BLaER1 (cell line): ENCODE measurements around the gene BSND.

ENCODE experiments used
- H3K27ac ChIP-seq: shearing (Covaris generic); formaldehyde crosslinking; 2 replicates; pipeline ENCODE4 v1.8.1; 2022
- H3K27me3 ChIP-seq: shearing (Covaris generic); formaldehyde crosslinking; 2 replicates; pipeline ENCODE4 v1.8.1; 2022
- H3K36me3 ChIP-seq: shearing (Covaris generic); formaldehyde crosslinking; 2 replicates; pipeline ENCODE4 v1.8.1; 2022
- H3K4me1 ChIP-seq: shearing (Covaris generic); formaldehyde crosslinking; 2 replicates; pipeline ENCODE4 v1.8.1; 2022
- H3K4me2 ChIP-seq: shearing (Covaris generic); formaldehyde crosslinking; 2 replicates; pipeline ENCODE4 v1.8.1; 2022
- H3K4me3 ChIP-seq: shearing (Covaris generic); formaldehyde crosslinking; 2 replicates; pipeline ENCODE4 v1.8.1; 2022
- H3K9ac ChIP-seq: shearing (Covaris generic); formaldehyde crosslinking; 2 replicates; pipeline ENCODE4 v1.8.1; 2022
- H3K9me3 ChIP-seq: shearing (Covaris generic); formaldehyde crosslinking; 2 replicates; pipeline ENCODE4 v1.8.1; 2022
- H4K20me1 ChIP-seq: shearing (Covaris generic); formaldehyde crosslinking; 2 replicates; pipeline ENCODE4 v1.8.1; 2022
- Cebpa-rat ChIP-seq: shearing (Covaris generic); IDR thresholded peaks from 2 replicates; pipeline ENCODE4 v1.8.1; 2022

BSND gene

DNA sequence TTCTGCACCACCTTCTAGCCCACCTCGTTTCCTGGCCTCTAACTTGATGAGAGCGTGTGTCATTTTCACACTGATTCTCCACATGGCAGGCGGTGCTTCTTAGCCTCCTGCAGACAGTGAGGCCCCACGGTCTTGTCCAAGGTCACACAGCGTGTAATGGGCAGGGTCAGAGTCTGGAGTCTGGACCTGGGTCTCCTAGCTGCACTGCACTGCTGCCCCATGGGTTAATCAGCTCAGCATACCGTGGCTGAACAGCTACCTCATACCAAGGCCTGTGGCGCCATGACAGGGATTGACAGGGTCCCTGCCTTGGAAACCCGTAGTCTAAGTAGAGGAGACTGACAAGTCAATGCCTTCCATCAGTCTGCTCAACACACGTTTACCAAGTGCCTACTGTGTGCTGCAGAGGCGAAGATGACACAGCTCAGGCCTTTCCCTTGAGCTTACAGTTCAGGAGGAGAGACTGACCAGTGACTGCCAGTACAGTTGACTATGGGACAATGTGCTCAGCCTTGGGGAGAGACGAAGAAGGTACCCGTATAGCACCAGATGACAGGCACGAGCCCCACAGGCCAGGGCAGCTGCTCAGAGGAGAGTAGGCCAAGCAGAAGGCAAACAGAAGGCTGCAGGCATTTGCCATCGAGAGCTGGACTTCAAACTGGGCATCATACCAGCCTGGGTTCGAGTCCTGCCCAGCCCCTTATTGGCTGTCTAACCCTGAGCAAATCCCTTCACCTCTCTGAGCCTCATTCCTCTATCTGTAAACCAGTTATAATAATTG is 46.1 kb downstream of the BSND start:
- H3K9ac ChIP-seq = no peak overlapping the region
- no peak overlapping the region for H3K4me3 ChIP-seq
- no peaks in the 10 kb centered on the region for H3K27me3 ChIP-seq
- no peak overlapping the region for H3K4me2 ChIP-seq
- no peaks in the 10 kb centered on the region for H3K4me1 ChIP-seq
- no peak for TF ChIP-seq Cebpa-rat
- no peak overlapping the region for H3K27ac ChIP-seq
- H4K20me1 ChIP-seq = no peaks in the 10 kb centered on the region
- H3K9me3 ChIP-seq = no peaks in the 10 kb centered on the region
- H3K36me3 ChIP-seq = no peaks in the 10 kb centered on the region

GRCh38 chr1:55045430-55045829 is 46.7 kb downstream of the BSND start:
- Histone ChIP-seq H3K4me2 (no peak overlapping the region), H3K4me1 (no peaks in the 10 kb centered on the region), H3K4me3 (no peak overlapping the region), H3K36me3 (no peaks in the 10 kb centered on the region), H3K9ac (no peak overlapping the region), H3K9me3 (no peaks in the 10 kb centered on the region), H3K27me3 (no peaks in the 10 kb centered on the region), H3K27ac (no peak overlapping the region), H4K20me1 (no peaks in the 10 kb centered on the region)
- no peak for TF ChIP-seq Cebpa-rat

- H3K27ac ChIP-seq = no peak overlapping the region
- no peak for TF ChIP-seq Cebpa-rat
- H3K9me3 ChIP-seq = no peaks in the 10 kb centered on the region
- no peak overlapping the region for H3K4me2 ChIP-seq
- no peaks in the 10 kb centered on the region for H3K27me3 ChIP-seq
- H3K4me3 ChIP-seq = no peak overlapping the region
- no peaks in the 10 kb centered on the region for H3K4me1 ChIP-seq
- no peaks in the 10 kb centered on the region for H3K36me3 ChIP-seq
- no peak overlapping the region for H3K9ac ChIP-seq
- no peaks in the 10 kb centered on the region for H4K20me1 ChIP-seq
Observed at GRCh38 chr1:55046871-55047270, 48.1 kb downstream of the BSND start.

- Histone ChIP-seq H3K4me1 (0 out of 2 replicates have a peak, but pooled peaks cover 5% of the 10 kb centered on the region), H3K36me3 (no peaks in the 10 kb centered on the region), H3K4me3 (no peak overlapping the region), H4K20me1 (no peaks in the 10 kb centered on the region), H3K27ac (no peak overlapping the region), H3K4me2 (no peak overlapping the region), H3K9ac (no peak overlapping the region), H3K27me3 (no peaks in the 10 kb centered on the region), H3K9me3 (no peaks in the 10 kb centered on the region)
- no peak for TF ChIP-seq Cebpa-rat
Observed at GRCh38 chr1:55047611-55048010, 48.9 kb downstream of the BSND start.

DNA sequence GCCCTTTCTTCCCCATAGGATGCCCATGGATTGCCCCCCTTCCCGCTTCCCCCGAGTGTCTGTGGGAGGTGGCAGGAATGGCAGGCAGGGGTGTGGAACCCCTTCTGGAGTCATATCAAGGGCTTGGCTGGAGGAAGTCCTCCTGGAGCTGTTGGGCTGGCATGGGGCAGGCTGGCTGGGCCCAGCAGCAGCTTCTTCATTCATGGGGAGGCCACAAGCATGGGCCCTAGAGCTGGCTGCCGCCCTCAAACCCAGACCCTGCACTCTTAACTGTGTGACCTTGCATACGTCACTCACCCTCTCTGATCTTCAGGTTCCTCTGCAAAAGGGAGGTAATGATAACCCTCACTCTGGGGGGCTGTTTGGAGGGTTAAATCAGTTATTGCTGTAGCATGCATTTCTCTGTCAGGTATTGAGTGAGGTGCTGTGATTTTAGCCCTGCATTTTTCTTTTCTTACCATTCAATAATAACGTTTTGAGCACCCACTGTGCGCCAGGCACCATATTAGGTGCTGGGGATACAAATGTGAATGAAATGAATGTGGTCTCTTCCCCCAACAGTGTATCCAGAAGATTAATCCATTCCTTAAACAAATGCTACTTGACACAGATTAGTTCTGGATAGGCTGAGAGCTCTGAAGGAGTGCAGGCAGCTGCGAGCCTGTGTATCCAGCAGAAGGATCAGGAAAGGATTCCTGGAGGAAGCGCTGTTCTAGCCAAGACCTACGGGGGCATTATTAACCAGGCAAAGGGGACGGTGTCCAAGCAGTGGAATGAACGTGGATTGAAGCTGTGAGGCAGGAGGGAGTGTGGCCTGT is 49.9 kb downstream of the BSND start:
- Histone ChIP-seq H3K27ac (no peak overlapping the region), H3K4me3 (no peak overlapping the region), H3K9ac (no peak overlapping the region), H3K36me3 (no peaks in the 10 kb centered on the region), H3K9me3 (no peaks in the 10 kb centered on the region), H3K4me1 (0 out of 2 replicates have a peak, but pooled peaks cover 6% of the 10 kb centered on the region), H3K27me3 (no peaks in the 10 kb centered on the region), H4K20me1 (no peaks in the 10 kb centered on the region), H3K4me2 (no peak overlapping the region)
- TF ChIP-seq Cebpa-rat = no peak

DNA sequence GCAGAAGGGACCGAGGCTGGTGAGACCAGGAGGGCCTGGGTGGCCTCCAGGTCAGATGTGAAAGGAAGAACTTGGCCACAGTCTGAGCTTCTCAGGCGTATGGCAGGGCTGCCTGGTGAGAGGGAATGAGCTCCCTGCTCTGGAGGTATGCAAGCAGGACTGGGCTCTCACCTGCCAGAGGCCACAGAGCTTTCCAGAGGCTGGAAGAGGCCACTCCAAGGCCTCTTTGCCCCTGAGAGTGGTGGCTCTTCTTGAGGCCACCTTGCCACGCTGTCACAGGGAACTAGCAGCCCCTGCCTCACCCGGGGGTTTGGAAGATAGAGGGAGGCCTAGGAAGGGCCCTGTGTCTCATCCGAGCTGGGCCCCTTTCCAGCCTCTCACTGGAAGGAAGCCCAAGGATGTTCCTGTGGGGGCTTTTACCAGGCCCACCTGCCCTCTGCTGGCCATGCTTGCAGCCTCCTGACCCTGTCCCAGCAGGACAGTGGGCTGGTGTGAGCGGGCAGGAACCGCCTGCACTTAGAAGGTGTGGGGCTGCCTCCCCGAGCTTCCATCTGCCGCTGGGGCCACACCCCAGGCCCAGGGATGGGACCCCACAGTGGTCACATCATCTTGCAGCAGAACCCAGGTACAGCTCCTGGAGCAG is 50.7 kb downstream of the BSND start:
- Histone ChIP-seq H4K20me1 (no peaks in the 10 kb centered on the region), H3K27ac (no peak overlapping the region), H3K4me3 (no peak overlapping the region), H3K27me3 (no peaks in the 10 kb centered on the region), H3K36me3 (no peaks in the 10 kb centered on the region), H3K9ac (no peak overlapping the region), H3K4me1 (0 out of 2 replicates have a peak, but pooled peaks cover 6% of the 10 kb centered on the region), H3K4me2 (no peak overlapping the region), H3K9me3 (no peaks in the 10 kb centered on the region)
- no peak for TF ChIP-seq Cebpa-rat

- H3K27me3 ChIP-seq = no peaks in the 10 kb centered on the region
- no peak overlapping the region for H3K9ac ChIP-seq
- H3K9me3 ChIP-seq = no peaks in the 10 kb centered on the region
- H3K4me1 ChIP-seq = 0 out of 2 replicates have a peak, but pooled peaks cover 6% of the 10 kb centered on the region
- no peaks in the 10 kb centered on the region for H3K36me3 ChIP-seq
- H3K4me2 ChIP-seq = no peak overlapping the region
- no peak overlapping the region for H3K27ac ChIP-seq
- TF ChIP-seq Cebpa-rat = no peak
- no peaks in the 10 kb centered on the region for H4K20me1 ChIP-seq
- H3K4me3 ChIP-seq = no peak overlapping the region
Observed at GRCh38 chr1:55049914-55050278, 51.2 kb downstream of the BSND start.

DNA sequence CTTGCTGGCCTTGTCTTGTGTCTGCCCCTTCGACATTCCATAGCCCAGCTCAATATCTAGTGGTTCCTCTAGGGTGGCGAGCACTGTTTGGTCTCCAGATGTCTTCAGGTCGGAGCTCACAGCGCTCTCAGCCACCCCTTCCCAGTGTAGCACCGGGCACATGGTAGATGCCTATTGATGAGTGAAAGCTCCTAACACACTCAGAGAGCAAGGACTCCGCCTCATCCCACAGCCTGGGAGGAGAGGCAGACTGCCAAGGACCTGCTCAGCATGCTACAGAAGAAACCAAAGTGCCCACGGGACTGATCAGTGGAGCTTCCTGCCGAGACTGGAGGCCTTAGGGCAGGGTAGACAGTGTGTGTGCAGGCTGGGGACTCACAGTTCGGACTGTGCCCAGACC is 51.5 kb downstream of the BSND start:
- Histone ChIP-seq H3K4me3 (no peak overlapping the region), H3K9me3 (no peaks in the 10 kb centered on the region), H3K27ac (no peak overlapping the region), H4K20me1 (no peaks in the 10 kb centered on the region), H3K4me1 (0 out of 2 replicates have a peak, but pooled peaks cover 6% of the 10 kb centered on the region), H3K4me2 (no peak overlapping the region), H3K36me3 (no peaks in the 10 kb centered on the region), H3K27me3 (no peaks in the 10 kb centered on the region), H3K9ac (no peak overlapping the region)
- no peak for TF ChIP-seq Cebpa-rat

GRCh38 chr1:55051169-55051568 is 52.4 kb downstream of the BSND start:
- Histone ChIP-seq H3K9ac (no peak overlapping the region), H4K20me1 (no peaks in the 10 kb centered on the region), H3K27ac (no peak overlapping the region), H3K4me3 (no peak overlapping the region), H3K27me3 (no peaks in the 10 kb centered on the region), H3K9me3 (no peaks in the 10 kb centered on the region), H3K4me2 (no peak overlapping the region), H3K36me3 (no peaks in the 10 kb centered on the region), H3K4me1 (0 out of 2 replicates have a peak, but pooled peaks cover 6% of the 10 kb centered on the region)
- TF ChIP-seq Cebpa-rat = no peak

- Histone ChIP-seq H3K27ac (no peak overlapping the region), H3K9me3 (no peaks in the 10 kb centered on the region), H3K9ac (no peak overlapping the region), H3K27me3 (no peaks in the 10 kb centered on the region), H3K4me3 (no peak overlapping the region), H4K20me1 (no peaks in the 10 kb centered on the region), H3K4me1 (0 out of 2 replicates have a peak, but pooled peaks cover 6% of the 10 kb centered on the region), H3K4me2 (no peak overlapping the region), H3K36me3 (no peaks in the 10 kb centered on the region)
- no peak for TF ChIP-seq Cebpa-rat
Observed at GRCh38 chr1:55051621-55052020, 52.9 kb downstream of the BSND start.
